HG02870 (cell line): ENCODE results near the gene FLNB.

Source experiments
- ATAC-seq: cut with Tn5 transposase; IDR thresholded peaks from one replicate; pipeline ENCODE4 v1.9.1; 2021; ENCODE audit warnings: mild to moderate bottlenecking, moderate library complexity; ENCODE audit not compliant: unreplicated experiment

Gene FLNB

GRCh38 chr3:58130591-58130990, 122.4 kb downstream of the FLNB start:
- no peak for ATAC-seq

- ATAC-seq = no peak
These were observed 123.0 kb downstream of the FLNB start for GRCh38 chr3:58131101-58131825.

GRCh38 chr3:58132850-58133249, 124.6 kb downstream of the FLNB start:
- ATAC-seq = no peak

GRCh38 chr3:58134468-58134867, 126.2 kb downstream of the FLNB start:
- no peak for ATAC-seq

GRCh38 chr3:58135712-58136543, 127.7 kb downstream of the FLNB start:
- ATAC-seq = no peak

- no peak for ATAC-seq
These were observed 129.1 kb downstream of the FLNB start for GRCh38 chr3:58137306-58137705.

- no peak for ATAC-seq
These were observed 133.6 kb downstream of the FLNB start for GRCh38 chr3:58141766-58142345.

GRCh38 chr3:58143417-58144055, 135.3 kb downstream of the FLNB start:
- ATAC-seq = no peak

GRCh38 chr3:58144478-58145325, 136.5 kb downstream of the FLNB start:
- no peak for ATAC-seq

GRCh38 chr3:58148049-58148448, 139.8 kb downstream of the FLNB start:
- ATAC-seq = no peak

GRCh38 chr3:58150130-58150809, 142.0 kb downstream of the FLNB start:
- ATAC-seq = no peak

GRCh38 chr3:58150810-58151199, 142.6 kb downstream of the FLNB start:
- no peak for ATAC-seq

GRCh38 chr3:58151637-58152036, 143.4 kb downstream of the FLNB start:
- no peak for ATAC-seq

- no peak for ATAC-seq
These were observed 144.2 kb downstream of the FLNB start for GRCh38 chr3:58152225-58153015.

- ATAC-seq = no peak
These were observed 145.1 kb downstream of the FLNB start for GRCh38 chr3:58153371-58153770.

- no peak for ATAC-seq
These were observed 146.6 kb downstream of the FLNB start for GRCh38 chr3:58154626-58155449.

- no peak for ATAC-seq
These were observed 147.6 kb downstream of the FLNB start for GRCh38 chr3:58155838-58156237.

- ATAC-seq = no peak
These were observed 149.5 kb downstream of the FLNB start for GRCh38 chr3:58157700-58158099.
